NCI-H226 (cell line): ENCODE results near the gene CBX8.

Experiments used
- DNase-seq: peaks from one replicate; pipeline ENCODE4 v3.0.0-alpha.2; 2015

Gene CBX8

DNA sequence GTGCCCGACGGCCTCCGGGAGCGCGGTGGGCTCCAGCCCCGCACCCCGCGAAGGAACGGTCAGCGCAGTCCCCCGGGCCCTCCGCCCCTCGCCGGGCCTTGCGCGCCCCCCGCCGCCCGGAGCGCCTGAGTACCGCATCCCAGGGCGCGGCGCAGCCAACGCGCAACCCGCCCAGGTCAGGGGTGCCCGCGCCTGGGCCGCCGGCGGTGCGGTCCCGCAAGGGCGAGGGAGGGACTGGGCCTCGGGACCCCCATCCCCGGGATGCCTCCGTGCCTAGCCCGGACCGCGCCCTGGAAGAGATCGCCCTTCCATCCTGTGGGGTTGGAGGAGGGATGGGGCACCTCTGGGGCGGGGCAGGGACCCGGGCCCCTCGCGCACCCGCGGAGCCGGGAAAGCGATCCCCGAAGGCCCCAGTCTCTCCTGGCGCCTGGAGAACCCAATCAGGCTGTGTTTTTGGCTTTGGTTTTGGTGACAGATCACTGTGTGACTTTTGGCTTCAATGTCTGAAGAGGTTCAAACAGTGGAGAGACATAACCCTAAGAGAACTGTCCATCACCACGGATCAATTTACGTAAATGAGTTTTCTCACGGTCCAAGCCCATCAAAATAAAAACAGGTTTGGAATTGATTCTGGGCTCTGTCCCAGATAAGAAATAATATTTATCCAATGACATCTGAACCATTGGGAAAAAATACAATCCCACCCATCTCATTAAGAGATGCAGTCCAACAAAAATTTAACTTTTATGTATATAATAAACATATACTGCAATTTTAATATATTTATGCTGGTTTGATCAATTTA is 48.4 kb downstream of the CBX8 start:
- no peak for DNase-seq

DNA sequence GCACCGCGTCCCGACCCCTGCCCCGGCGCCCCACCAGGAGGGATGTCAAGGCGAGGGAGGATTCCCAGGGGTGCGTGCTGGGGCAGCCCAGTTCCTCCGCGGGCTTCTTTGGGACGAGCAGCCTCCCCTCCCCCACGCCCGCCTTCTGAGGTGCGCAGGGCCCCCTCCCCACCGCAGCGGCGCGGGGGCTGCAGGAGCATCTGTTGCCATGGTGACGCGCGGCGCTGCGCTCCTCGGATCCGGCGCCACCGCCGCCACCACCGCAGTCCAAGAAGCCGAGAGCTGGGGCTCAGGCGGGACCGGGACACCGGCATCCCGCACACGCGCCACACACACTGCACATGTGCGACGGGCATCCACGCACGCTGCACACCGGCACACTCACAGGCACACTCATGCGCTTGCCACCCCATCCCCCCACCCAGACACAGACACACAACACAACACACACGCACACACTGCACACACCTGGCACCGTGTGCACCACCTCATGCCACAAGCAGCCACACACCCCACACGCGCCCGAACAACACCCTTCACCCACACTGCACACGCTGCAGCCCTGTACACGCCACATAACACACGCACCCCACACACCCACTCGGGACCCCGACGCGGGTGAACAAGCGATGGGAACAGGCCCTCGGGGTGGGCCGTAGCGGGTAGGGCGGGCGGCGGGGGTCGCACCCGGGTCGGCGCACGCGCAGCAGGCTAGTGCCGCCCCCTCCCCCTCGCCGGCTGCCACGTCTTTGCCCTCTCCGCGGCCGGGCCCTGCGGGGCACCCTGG is 49.2 kb downstream of the CBX8 start:
- no peak for DNase-seq

DNA sequence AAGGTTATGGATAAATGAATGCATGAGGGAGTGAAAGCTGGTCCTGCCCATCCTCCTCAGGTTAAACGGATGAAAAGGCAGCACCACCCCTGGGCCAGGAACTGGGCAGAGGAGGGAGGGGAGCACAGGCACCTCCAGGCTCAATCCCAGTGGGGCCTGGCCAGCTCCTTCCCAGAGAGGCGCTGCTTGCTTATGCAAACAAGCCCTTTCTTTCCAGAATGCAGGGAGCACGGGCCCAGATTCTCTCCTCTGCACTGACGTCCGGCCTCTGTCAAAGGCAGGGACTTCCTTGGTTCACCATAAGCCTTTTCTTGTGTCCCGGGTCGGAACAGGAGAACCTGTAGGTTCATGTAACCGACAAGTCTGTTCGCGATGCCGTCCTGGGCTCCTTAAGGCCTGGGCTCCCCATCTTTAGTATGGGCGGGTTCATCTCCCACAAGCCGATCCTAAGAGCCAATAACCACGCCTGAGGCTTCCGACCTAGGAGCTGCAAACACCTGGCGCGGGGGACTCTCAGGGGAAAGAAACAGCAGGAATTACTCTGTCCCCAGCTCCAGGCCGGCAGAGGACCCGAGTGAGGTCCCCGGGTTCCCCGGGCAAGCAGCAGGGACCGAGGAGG is 49.9 kb downstream of the CBX8 start:
- no peak for DNase-seq

DNA sequence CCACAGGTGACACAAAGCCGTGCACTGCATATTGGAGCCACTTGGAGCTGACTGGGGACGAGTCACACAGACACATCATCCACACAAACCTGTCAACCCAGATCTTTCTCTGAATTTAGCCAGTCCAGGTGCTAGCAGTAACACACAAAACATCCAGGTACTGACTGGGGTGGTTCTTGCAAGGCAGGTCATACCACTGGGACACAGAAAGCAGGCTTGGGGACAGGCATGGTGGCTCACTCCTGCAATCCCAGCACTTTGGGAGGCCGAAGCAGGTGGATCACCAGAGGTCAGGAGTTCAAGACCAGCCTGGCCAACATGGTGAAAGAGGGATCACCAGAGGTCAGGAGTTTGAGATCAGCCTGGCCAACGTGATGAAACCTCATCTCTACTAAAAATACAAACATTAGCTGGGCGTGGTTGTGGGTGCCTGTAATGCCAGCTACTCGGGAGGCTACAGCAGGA is 51.2 kb downstream of the CBX8 start:
- DNase-seq = no peak

DNA sequence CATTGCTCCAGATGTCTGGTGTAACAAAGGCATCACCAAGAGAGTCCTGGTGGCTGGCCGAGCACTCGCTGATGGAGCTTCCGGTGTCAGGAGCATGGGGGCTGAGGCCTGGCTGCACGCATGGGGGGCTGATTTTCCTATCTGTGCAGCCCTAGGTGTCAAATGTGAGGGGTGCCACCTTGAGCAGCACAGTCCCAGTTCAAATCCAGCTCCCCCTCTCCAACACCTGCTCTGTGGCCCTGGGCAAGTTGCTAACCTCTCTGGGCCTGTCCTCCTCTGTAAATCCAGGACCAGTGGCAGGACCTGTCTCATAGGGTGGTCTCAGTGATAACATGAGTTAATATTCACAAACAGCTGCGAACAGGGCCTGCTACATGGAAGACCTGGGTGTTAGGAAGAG is 53.3 kb downstream of the CBX8 start:
- DNase-seq = no peak

DNA sequence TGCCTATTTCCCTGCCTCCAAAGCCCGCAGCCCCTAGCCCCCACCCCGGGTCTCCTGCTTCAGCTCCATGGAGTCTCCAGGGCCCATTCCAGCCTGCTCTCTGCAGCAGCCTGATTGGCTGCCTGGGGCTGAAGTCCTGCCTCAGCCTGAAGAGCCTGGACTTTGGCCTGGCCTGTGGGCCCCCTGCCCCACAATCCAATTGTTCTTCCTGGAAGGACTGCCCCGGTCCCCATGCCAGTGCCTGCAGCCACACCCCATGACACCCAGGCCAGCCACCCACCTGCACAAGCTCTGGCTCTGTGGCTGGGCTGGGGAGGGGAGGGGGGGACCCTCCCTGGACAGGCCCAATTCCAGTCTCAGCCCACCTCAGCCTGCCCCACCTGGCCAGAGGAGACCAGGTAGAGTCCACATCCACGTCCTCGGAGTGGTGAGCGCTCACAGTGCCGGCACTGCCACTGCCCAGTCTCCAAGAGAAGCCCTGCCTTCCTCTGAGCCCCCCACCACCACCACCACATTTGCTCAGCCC is 53.9 kb downstream of the CBX8 start:
- no peak for DNase-seq

DNA sequence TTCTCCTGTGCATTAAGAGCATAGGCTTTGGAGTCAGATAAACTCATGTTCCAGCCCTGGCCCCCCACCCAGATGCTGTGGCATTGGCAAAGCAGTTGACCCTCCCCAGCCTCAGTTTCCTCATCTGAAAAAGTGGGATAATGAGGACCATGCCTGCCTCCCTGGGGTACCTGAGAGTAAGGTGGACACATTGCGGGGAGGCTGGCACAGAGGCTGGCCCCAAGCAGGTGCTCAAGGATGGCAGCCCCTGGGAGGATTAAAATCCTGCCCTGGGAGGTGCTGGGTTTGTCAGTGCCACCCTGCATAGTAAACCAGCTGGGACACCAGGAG is 54.3 kb downstream of the CBX8 start:
- no peak for DNase-seq
